ENCODE measurements around the gene SOS2. TPM values are rescaled to one million over a fixed set of nuclear protein-coding genes. Genes with fewer than 3 reads are reported as not detected.

Gene SOS2
- total RNA-seq, 1 donor from 2014 or later, result 32.0 TPM

DNA sequence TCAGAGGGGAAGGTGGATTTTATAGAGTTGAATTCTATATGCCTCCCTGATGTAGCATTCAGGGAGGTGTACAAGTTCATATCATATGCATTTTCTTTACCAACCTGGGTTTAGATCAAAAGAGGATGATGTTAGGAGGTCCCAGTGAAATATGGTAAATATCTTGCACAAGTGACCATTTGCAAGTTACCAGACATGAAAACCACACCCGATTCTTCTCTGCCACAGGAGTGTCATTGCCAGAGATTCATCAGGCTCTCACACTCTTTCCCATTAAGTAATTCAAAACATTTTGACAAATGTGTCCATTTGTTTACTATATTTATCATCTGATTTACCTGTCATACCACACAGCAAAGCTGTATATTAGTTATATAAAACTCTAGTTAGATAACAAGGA is 159.0 kb downstream of the SOS2 start:
- DNase-seq, result no peak

DNA sequence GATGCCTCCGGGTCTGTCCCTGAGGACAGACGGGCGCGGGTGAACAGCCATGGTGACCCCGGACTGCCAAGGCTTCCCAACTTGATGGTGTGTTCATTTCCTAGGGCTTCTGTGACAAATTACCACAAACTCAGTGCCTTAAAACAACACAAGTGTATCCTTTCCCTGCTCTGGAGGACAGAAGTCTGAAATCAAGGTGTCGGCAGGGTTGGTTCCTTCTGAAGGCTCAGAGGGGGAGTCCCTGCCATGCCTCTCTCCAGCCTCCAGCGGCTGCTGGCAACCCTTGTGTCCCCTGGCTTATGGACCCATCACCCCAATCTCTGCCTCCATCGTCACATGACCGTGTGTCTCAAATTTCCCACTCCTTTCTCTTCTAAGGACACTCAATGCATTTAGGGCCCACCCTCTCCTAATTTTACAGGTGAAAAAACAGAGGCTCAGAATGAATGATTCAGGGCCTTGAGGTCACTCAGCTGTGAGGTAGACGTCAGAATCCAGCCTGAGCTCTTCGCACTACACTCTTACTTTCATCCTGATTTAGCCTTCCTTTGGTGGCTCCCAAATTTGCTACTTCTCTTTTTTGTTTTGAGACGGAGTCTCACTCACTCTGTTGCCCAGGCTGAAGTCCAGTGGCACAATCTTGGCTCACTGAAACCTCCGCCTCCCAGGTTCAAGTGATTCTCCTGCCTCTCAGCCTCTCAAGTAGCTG is 160.4 kb downstream of the SOS2 start:
- no peak for DNase-seq
- Mint-ChIP-seq H3K27ac (peak overlapping the region; percentile 73), H3K9me3 (no peaks in the 10 kb centered on the region), H3K27me3 (no peaks in the 10 kb centered on the region), H3K36me3 (ENCODE audit: low read depth) (peaks cover 29% of the 10 kb centered on the region), H3K4me3 (peak overlapping the region; percentile 20), H3K4me1 (peaks cover 53% of the 10 kb centered on the region)
- TF ChIP-seq, protein P1, sequence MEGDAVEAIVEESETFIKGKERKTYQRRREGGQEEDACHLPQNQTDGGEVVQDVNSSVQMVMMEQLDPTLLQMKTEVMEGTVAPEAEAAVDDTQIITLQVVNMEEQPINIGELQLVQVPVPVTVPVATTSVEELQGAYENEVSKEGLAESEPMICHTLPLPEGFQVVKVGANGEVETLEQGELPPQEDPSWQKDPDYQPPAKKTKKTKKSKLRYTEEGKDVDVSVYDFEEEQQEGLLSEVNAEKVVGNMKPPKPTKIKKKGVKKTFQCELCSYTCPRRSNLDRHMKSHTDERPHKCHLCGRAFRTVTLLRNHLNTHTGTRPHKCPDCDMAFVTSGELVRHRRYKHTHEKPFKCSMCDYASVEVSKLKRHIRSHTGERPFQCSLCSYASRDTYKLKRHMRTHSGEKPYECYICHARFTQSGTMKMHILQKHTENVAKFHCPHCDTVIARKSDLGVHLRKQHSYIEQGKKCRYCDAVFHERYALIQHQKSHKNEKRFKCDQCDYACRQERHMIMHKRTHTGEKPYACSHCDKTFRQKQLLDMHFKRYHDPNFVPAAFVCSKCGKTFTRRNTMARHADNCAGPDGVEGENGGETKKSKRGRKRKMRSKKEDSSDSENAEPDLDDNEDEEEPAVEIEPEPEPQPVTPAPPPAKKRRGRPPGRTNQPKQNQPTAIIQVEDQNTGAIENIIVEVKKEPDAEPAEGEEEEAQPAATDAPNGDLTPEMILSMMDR (IDR thresholded peaks at IDR 0.05), result no peak
- ATAC-seq (ENCODE audit: low read depth), result peak; percentile 52
- POLR2A ChIA-PET, result interaction anchor here (0.8 to 4.9 kb wide), 8 partner anchors 9 to 208 kb away, joined by 3 to 44 read pairs (median 4); no protein-coding TSS in a partner anchor
- CTCF ChIA-PET, result interaction anchor here (1.0 to 2.1 kb wide), 4 partner anchors 9 to 209 kb away, joined by 4 to 7 read pairs (median 4); no protein-coding TSS in a partner anchor
- intact Hi-C loops (cut with micrococcal nuclease), result no loop called here

More for the DNA sequence above, 159.0 kb downstream of the SOS2 start:
- ChIA-PET CTCF (interaction anchor here (1.2 kb wide), 1 partner anchor 32 kb away, joined by 4 read pairs; no protein-coding TSS in a partner anchor), POLR2A (interaction anchor here (1.4 to 4.9 kb wide), 4 partner anchors 10 to 210 kb away, joined by 5 to 44 read pairs (median 10); no protein-coding TSS in a partner anchor)
- H3K27ac Mint-ChIP-seq, result no peak overlapping the region
- no peaks in the 10 kb centered on the region for H3K27me3 Mint-ChIP-seq
- no peak for ATAC-seq (ENCODE audit: low read depth)
- intact Hi-C loops (cut with micrococcal nuclease), result no loop called here
- H3K36me3 Mint-ChIP-seq (ENCODE audit: low read depth), result peaks cover 25% of the 10 kb centered on the region
- no peak overlapping the region for H3K4me3 Mint-ChIP-seq
- no peaks in the 10 kb centered on the region for H3K9me3 Mint-ChIP-seq
- TF ChIP-seq, protein P1 (IDR thresholded peaks at IDR 0.05), result no peak
- H3K4me1 Mint-ChIP-seq, result peaks cover 50% of the 10 kb centered on the region

DNA sequence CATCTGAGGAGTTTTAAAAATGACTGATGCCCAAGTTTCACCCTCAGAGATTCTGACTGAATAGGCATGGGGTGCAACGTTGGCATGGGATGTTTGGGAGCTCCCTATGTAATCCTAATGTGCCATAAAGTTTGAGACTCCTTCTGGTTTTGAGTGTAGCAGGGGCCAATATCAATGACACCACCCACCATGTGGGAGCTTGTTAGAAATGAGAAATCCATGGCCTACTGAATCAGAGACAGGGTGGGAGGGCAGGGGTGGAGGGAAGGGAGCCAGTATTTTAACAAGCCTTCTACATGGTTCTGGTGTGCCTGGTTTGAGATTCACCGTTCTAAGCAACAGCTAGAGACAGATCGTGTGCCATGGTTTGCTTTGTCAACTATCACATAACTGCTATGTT is 161.1 kb downstream of the SOS2 start:
- H3K36me3 Mint-ChIP-seq (ENCODE audit: low read depth), result peaks cover 29% of the 10 kb centered on the region
- H3K4me1 Mint-ChIP-seq, result peaks cover 58% of the 10 kb centered on the region
- ATAC-seq (ENCODE audit: low read depth) (no peak), DNase-seq (no peak)
- TF ChIP-seq, protein P1 (IDR thresholded peaks at IDR 0.05), result no peak
- H3K27ac Mint-ChIP-seq, result peak overlapping the region; percentile 41
- ChIA-PET POLR2A (interaction anchor here (0.6 to 4.9 kb wide), 4 partner anchors 8 to 33 kb away, joined by 3 to 44 read pairs (median 9); no protein-coding TSS in a partner anchor), CTCF (interaction anchor here (1.0 to 2.1 kb wide), 2 partner anchors 8 to 208 kb away, joined by 4 to 7 read pairs; no protein-coding TSS in a partner anchor)
- intact Hi-C loops (cut with micrococcal nuclease), result no loop called here
- H3K27me3 Mint-ChIP-seq, result no peaks in the 10 kb centered on the region
- H3K9me3 Mint-ChIP-seq, result no peaks in the 10 kb centered on the region
- H3K4me3 Mint-ChIP-seq, result no peak overlapping the region

DNA sequence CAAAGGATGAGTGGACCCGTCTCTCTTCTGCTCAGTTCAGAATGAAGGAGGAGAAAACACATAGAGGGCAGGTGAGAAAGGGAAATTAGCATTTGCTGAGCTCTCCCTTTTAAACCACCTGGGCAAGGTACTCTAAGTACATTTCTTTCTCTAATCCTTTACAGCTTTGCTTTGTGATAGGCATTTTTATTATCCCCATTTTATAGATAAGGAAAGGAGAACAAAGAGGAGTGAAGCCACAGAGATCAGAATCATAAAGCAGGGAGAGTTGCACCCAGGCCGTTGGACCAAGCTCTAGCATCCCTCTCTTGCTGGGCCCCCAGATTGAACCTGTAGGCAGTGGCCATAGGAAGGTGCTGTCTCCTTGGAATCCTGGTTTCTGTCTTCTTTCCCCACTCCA is 162.1 kb downstream of the SOS2 start:
- Mint-ChIP-seq H3K9me3 (no peaks in the 10 kb centered on the region), H3K27me3 (no peaks in the 10 kb centered on the region), H3K4me1 (peaks cover 65% of the 10 kb centered on the region), H3K4me3 (no peak overlapping the region), H3K36me3 (ENCODE audit: low read depth) (peaks cover 33% of the 10 kb centered on the region), H3K27ac (peak overlapping the region; percentile 7)
- TF ChIP-seq, protein P1 (IDR thresholded peaks at IDR 0.05), result no peak
- DNase-seq (no peak), ATAC-seq (ENCODE audit: low read depth) (no peak)
- ChIA-PET POLR2A (interaction anchor here (0.9 to 4.9 kb wide), 2 partner anchors 13 to 24 kb away, joined by 3 to 44 read pairs; no protein-coding TSS in a partner anchor), CTCF (interaction anchor here (2.1 kb wide), 1 partner anchor 208 kb away, joined by 7 read pairs; no protein-coding TSS in a partner anchor)
- intact Hi-C loops (cut with micrococcal nuclease), result no loop called here

DNA sequence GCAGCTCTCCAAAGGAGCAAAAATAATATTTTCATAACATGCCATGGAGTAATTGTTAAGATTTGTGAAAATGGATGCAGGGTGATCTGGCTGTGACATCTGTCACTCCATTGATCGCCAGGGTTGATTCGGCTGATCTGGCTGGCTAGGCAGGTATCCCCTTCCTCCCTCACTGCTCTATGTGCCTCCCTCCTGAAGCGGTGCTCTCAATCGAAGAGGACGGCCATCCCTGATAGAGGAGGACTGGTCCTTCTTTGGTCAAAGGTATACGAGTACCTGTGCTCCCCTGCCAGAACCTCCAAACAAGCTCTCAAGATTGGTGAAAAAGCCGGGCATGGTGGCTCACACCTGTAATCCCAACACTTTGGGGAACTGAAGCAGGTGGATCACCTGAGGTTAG is 162.9 kb downstream of the SOS2 start:
- no peaks in the 10 kb centered on the region for H3K27me3 Mint-ChIP-seq
- intact Hi-C loops (cut with micrococcal nuclease), result no loop called here
- POLR2A ChIA-PET, result interaction anchor here (0.8 to 2.3 kb wide), 6 partner anchors 14 to 205 kb away, joined by 3 to 21 read pairs (median 4); no protein-coding TSS in a partner anchor
- CTCF ChIA-PET, result no interaction called here
- ATAC-seq (ENCODE audit: low read depth), result no peak
- no peaks in the 10 kb centered on the region for H3K9me3 Mint-ChIP-seq
- H3K4me1 Mint-ChIP-seq, result peaks cover 73% of the 10 kb centered on the region
- TF ChIP-seq, protein P1 (IDR thresholded peaks at IDR 0.05), result no peak
- peaks cover 33% of the 10 kb centered on the region for H3K36me3 Mint-ChIP-seq (ENCODE audit: low read depth)
- no peak for DNase-seq
- H3K27ac Mint-ChIP-seq, result no peak overlapping the region
- no peak overlapping the region for H3K4me3 Mint-ChIP-seq

Measured in activated B cell treated with CpG ODN at 0.5 μM for 24 hours (primary cell).